H1 (cell line): Measurements from ENCODE around the gene ONECUT3. TPM values are rescaled to one million over a fixed set of nuclear protein-coding genes. Genes with fewer than 3 reads are reported as not detected.

Source experiments
- BRCA1 ChIP-seq: IDR thresholded peaks from 2 replicates; pipeline ENCODE4 v1.6.1; 2012; ENCODE audit warnings: low read depth, low read length, improper control_type of control experiment
- CEBPB ChIP-seq: IDR thresholded peaks from 2 replicates; pipeline ENCODE4 v1.6.1; 2012; ENCODE audit warnings: low read depth, low read length
- CHD2 ChIP-seq: IDR thresholded peaks from 2 replicates; pipeline ENCODE4 v1.6.1; 2012; ENCODE audit warnings: low read length, improper control_type of control experiment
- CTBP2 ChIP-seq: IDR thresholded peaks from 2 replicates; pipeline ENCODE4 v1.7.0; 2011; ENCODE audit warnings: borderline replicate concordance, mild to moderate bottlenecking, moderate library complexity, mixed read lengths, low read length; ENCODE audit not compliant: insufficient read depth, insufficient read length
- GABPA ChIP-seq: IDR thresholded peaks from 2 replicates; pipeline ENCODE4 v1.6.1; 2011; ENCODE audit warnings: mild to moderate bottlenecking, low read length, moderate library complexity, borderline replicate concordance; ENCODE audit not compliant: insufficient read depth
- KDM4A ChIP-seq: IDR thresholded peaks from one replicate; pipeline ENCODE4 v1.7.1; 2012; ENCODE audit warnings: low read depth, mild to moderate bottlenecking, moderate library complexity, low read length, inconsistent platforms; ENCODE audit not compliant: severe bottlenecking
- NRF1 ChIP-seq: IDR thresholded peaks from 2 replicates; pipeline ENCODE4 v1.6.1; 2011; ENCODE audit warnings: mild to moderate bottlenecking, low read depth, low read length, improper control_type of control experiment
- RAD21 ChIP-seq, 2 experiments: IDR thresholded peaks in 1 of 2; conservative IDR thresholded peaks in 1 of 2; 2 replicates each; pipeline ENCODE4 v1.6.1; 2011; ENCODE audit warnings: low read depth in 2 of 2, low read length in 2 of 2, improper control_type of control experiment in 1 of 2, inconsistent platforms in 1 of 2, mild to moderate bottlenecking in 1 of 2, moderate library complexity in 1 of 2
- RNF2 ChIP-seq: fragments of 200-900, 300-1000 bp; sonication (generic); IDR thresholded peaks from 2 replicates; pipeline ENCODE4 v1.7.1; 2016; ENCODE audit warnings: borderline replicate concordance, low read depth, mild to moderate bottlenecking, antibody characterized with exemption, low read length; ENCODE audit not compliant: poor library complexity, severe bottlenecking; ENCODE audit errors: missing control alignments
- SP1 ChIP-seq: IDR thresholded peaks from 2 replicates; pipeline ENCODE4 v1.6.1; 2011; ENCODE audit warnings: low read depth, low read length
- SP2 ChIP-seq: IDR thresholded peaks from 2 replicates; pipeline ENCODE4 v1.6.1; 2012; ENCODE audit warnings: mild to moderate bottlenecking, low read length, inconsistent platforms
- SUZ12 ChIP-seq: fragments of 200-600 bp; sonication (generic); IDR thresholded peaks from 2 replicates; pipeline ENCODE4 v1.6.1; 2012; ENCODE audit warnings: mild to moderate bottlenecking, inconsistent platforms, low read length, moderate library complexity, mixed read lengths
- TBP ChIP-seq: IDR thresholded peaks from 2 replicates; pipeline ENCODE4 v1.6.1; 2011; ENCODE audit warnings: low read depth, low read length, improper control_type of control experiment
- ZNF274 ChIP-seq: IDR thresholded peaks from 2 replicates; pipeline ENCODE4 v1.7.0; 2012; ENCODE audit warnings: low read length, borderline replicate concordance; ENCODE audit errors: extremely low read depth
- polyA plus RNA-seq, 7 experiments: library from polyadenylated mRNA; depleted of rRNA in 3 of 7; stranded (reverse) in 5 of 7; unstranded in 2 of 7; fragments of >200 nt in 5 of 7; fragments of 200-250 nt in 2 of 7; gene quantifications; 1 replicate in 5 of 7; 2 replicates in 1 of 7; 4 replicates in 1 of 7; pipeline versions ENCODE4 v1.2.1 to v1.2.3, GENCODE V29; 2011 to 2013; ENCODE audit warnings: missing spikeins in 2 of 7, mixed read lengths in 2 of 7
- total RNA-seq: library from RNA; stranded (reverse); fragmentation: NEBNext Ultra II Directional; extraction: Animal tissue kit (Norgen Biotek cat#: 25700); gene quantifications from 2 replicates; pipeline ENCODE4 v1.2.1, GENCODE V29; 2021
- TF ChIP-seq, protein P1 (sequence below): IDR thresholded peaks from 2 replicates; pipeline ENCODE4 v1.6.1; 2012; ENCODE audit warnings: inconsistent platforms
- TF ChIP-seq, protein P2 (sequence below), 3 experiments: IDR thresholded peaks; 1 replicate in 2 of 3; 2 replicates in 1 of 3; pipeline versions ENCODE4 v1.5.1 to v1.6.1; 2011; ENCODE audit warnings: low read length in 3 of 3, mild to moderate bottlenecking in 3 of 3, inconsistent platforms in 2 of 3, low read depth in 1 of 3, moderate library complexity in 1 of 3; ENCODE audit not compliant: insufficient read depth in 1 of 3; ENCODE audit errors: control extremely low read depth in 1 of 3
- TF ChIP-seq, protein P3 (sequence below): IDR thresholded peaks from 2 replicates; pipeline ENCODE4 v1.6.1; 2012; ENCODE audit warnings: low read length, inconsistent platforms

Gene ONECUT3
- total and polyA plus RNA-seq, 2 of the 8 experiments (the other 6 are each of a cell fraction or from before 2014, with no cell fraction given) = not detected

DNA sequence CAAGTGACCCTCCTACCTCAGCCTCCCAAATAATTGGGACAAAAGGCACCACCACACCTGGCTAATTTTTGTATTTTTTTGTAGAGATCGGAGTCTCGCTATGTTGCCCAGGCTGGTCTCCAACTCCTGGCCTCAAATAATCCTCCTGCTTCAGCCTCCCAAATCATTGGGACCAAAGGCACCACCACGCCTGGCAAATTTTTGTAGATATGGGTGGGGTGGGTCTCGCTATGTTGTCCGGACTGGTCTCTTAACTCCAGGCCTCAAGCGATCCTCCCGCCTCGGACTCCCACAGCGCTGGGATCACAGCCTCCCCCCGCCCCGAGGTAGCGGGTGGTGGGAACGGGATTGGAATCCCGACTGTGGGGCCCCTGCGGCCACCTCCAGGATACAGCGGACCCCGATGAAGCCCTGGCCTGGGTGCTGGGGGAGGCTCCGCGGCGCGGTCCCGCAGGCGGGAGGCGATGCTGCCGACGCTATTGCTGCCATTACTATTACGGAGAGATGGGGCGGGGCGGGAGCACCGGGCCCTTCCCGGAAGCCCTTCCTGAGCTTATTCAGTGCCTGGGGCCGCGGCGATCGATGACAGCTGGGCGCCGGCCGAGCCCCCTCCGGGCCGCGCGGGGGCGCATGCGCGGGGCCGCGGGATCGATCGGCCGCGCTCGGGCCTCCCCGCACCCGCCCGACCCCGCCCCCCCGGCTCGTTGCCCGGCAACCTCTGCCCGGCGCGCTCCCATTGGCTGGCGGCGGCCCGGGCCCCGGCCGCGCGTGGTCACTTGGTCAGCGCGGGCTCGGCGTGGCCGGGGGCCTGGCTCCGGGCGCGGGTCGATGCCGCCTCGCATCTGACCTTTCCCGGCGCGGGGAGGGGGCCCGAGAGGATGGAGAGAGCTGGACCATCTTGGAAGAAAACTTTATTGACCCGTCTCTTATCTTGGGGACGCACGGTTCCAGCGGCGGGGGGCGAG, 27.9 kb upstream of the ONECUT3 start (continued):
- TF ChIP-seq SUZ12 = no peak
- TF ChIP-seq, protein P1, sequence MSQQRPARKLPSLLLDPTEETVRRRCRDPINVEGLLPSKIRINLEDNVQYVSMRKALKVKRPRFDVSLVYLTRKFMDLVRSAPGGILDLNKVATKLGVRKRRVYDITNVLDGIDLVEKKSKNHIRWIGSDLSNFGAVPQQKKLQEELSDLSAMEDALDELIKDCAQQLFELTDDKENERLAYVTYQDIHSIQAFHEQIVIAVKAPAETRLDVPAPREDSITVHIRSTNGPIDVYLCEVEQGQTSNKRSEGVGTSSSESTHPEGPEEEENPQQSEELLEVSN = no peak
- TF ChIP-seq SP1 = no peak
- TF ChIP-seq SP2 = no peak
- no peak for TF ChIP-seq CHD2
- TF ChIP-seq BRCA1 = no peak
- no peak for TF ChIP-seq KDM4A
- no peak for TF ChIP-seq RNF2
- no peak for TF ChIP-seq GABPA
- TF ChIP-seq, protein P2, sequence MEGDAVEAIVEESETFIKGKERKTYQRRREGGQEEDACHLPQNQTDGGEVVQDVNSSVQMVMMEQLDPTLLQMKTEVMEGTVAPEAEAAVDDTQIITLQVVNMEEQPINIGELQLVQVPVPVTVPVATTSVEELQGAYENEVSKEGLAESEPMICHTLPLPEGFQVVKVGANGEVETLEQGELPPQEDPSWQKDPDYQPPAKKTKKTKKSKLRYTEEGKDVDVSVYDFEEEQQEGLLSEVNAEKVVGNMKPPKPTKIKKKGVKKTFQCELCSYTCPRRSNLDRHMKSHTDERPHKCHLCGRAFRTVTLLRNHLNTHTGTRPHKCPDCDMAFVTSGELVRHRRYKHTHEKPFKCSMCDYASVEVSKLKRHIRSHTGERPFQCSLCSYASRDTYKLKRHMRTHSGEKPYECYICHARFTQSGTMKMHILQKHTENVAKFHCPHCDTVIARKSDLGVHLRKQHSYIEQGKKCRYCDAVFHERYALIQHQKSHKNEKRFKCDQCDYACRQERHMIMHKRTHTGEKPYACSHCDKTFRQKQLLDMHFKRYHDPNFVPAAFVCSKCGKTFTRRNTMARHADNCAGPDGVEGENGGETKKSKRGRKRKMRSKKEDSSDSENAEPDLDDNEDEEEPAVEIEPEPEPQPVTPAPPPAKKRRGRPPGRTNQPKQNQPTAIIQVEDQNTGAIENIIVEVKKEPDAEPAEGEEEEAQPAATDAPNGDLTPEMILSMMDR (IDR thresholded peaks at IDR 0.05; ENCODE audit: control extremely low read depth in 1 of 3, insufficient read depth in 1 of 3, low read depth in 1 of 3, low read length in 3 of 3) = 0 out of 4 replicates have a peak, but pooled peaks of 1 of the 3 experiments have one; percentile 4
- TF ChIP-seq, protein P3, sequence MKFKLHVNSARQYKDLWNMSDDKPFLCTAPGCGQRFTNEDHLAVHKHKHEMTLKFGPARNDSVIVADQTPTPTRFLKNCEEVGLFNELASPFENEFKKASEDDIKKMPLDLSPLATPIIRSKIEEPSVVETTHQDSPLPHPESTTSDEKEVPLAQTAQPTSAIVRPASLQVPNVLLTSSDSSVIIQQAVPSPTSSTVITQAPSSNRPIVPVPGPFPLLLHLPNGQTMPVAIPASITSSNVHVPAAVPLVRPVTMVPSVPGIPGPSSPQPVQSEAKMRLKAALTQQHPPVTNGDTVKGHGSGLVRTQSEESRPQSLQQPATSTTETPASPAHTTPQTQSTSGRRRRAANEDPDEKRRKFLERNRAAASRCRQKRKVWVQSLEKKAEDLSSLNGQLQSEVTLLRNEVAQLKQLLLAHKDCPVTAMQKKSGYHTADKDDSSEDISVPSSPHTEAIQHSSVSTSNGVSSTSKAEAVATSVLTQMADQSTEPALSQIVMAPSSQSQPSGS = no peak
- TF ChIP-seq ZNF274 = no peak
- peak; percentile 68 for TF ChIP-seq NRF1
- TF ChIP-seq CTBP2 = no peak
- no peak for TF ChIP-seq TBP
- no peak for TF ChIP-seq CEBPB
- 0 out of 4 replicates have a peak, but pooled peaks of 1 of the 2 experiments have one; percentile 0 for TF ChIP-seq RAD21 (IDR thresholded peaks at IDR 0.05 in 1 of 2, conservative IDR thresholded peaks at IDR 0.05 in 1 of 2; ENCODE audit: low read depth in 2 of 2, low read length in 2 of 2)
